GM12878 (cell line): ENCODE data around the gene FBXL22. TPM values are rescaled to one million over a fixed set of nuclear protein-coding genes. Genes with fewer than 3 reads are reported as not detected.

Experiments used
- BMI1 ChIP-seq: fragments of 450-650 bp; IDR thresholded peaks from 2 replicates; pipeline ENCODE4 v1.6.1; 2016; ENCODE audit warnings: mild to moderate bottlenecking, moderate library complexity, borderline replicate concordance
- CBFB ChIP-seq: IDR thresholded peaks from 2 replicates; pipeline ENCODE4 v1.6.1; 2016; ENCODE audit warnings: antibody characterized with exemption, low read depth
- CBX3 ChIP-seq: fragments of 200-600 bp; sonication (generic); IDR thresholded peaks from 2 replicates; pipeline ENCODE4 v1.6.1; 2016; ENCODE audit warnings: low read depth, borderline replicate concordance
- CEBPB ChIP-seq, 2 experiments: fragments of 150-350 bp in 1 of 2; IDR thresholded peaks; 2 replicates each; pipeline ENCODE4 v1.6.1; 2012 to 2014; ENCODE audit warnings: low read depth in 2 of 2, low read length in 2 of 2, borderline replicate concordance in 1 of 2, inconsistent platforms in 1 of 2
- ESRRA ChIP-seq: IDR thresholded peaks from 2 replicates; pipeline ENCODE4 v1.6.1; 2012; ENCODE audit warnings: mild to moderate bottlenecking, low read length, improper control_type of control experiment
- GABPA ChIP-seq: IDR thresholded peaks from 2 replicates; pipeline ENCODE4 v1.6.1; 2014; ENCODE audit warnings: antibody characterized with exemption, low read depth, mild to moderate bottlenecking, inconsistent platforms
- HDAC2 ChIP-seq: fragments of 200-600 bp; sonication (generic); IDR thresholded peaks from 2 replicates; pipeline ENCODE4 v1.6.1; 2017
- KDM1A ChIP-seq: fragments of 200-600 bp; sonication (generic); IDR thresholded peaks from 2 replicates; pipeline ENCODE4 v1.6.1; 2016; ENCODE audit warnings: borderline replicate concordance
- PAX5 ChIP-seq: IDR thresholded peaks from 2 replicates; pipeline ENCODE4 v1.6.1; 2011; ENCODE audit warnings: low read depth, low read length, borderline replicate concordance
- RELA ChIP-seq: fragments of 450-650 bp; IDR thresholded peaks from 2 replicates; pipeline ENCODE4 v1.8.0; 2014; ENCODE audit warnings: borderline replicate concordance; ENCODE audit not compliant: partially characterized antibody
- SUZ12 ChIP-seq: fragments of 200-600 bp; sonication (generic); IDR thresholded peaks from one replicate; pipeline ENCODE4 v1.6.1; 2018; ENCODE audit warnings: antibody characterized with exemption, mild to moderate bottlenecking; ENCODE audit not compliant: unreplicated experiment
- TARDBP ChIP-seq: IDR thresholded peaks from 2 replicates; pipeline ENCODE4 v1.6.1; 2016; ENCODE audit warnings: borderline replicate concordance
- TBL1XR1 ChIP-seq: IDR thresholded peaks from 2 replicates; pipeline ENCODE4 v1.6.1; 2012; ENCODE audit warnings: low read depth, low read length, improper control_type of control experiment
- TCF3 ChIP-seq: IDR thresholded peaks from 2 replicates; pipeline ENCODE4 v1.6.1; 2012; ENCODE audit warnings: low read depth, mild to moderate bottlenecking, low read length, borderline replicate concordance; ENCODE audit not compliant: insufficient read depth
- YBX1 ChIP-seq: fragments of 450-650 bp; IDR thresholded peaks from 2 replicates; pipeline ENCODE4 v1.6.1; 2016; ENCODE audit warnings: antibody characterized with exemption
- ZNF384 ChIP-seq: IDR thresholded peaks from 2 replicates; pipeline ENCODE4 v1.6.1; 2012; ENCODE audit warnings: low read depth, mild to moderate bottlenecking, low read length, improper control_type of control experiment, borderline replicate concordance
- polyA plus RNA-seq, 11 experiments: library from polyadenylated mRNA; depleted of rRNA in 4 of 11; unstranded in 6 of 11; stranded (reverse) in 5 of 11; fragments of >200 nt; fragmentation: Nextera tagmentation in 4 of 11; fragmentation: Illumina TruSeq in 1 of 11; extraction: Ambion mirVana in 4 of 11; extraction: Trizol in 1 of 11; gene quantifications; 1 replicate in 1 of 11; 2 replicates in 10 of 11; pipeline versions ENCODE4 v1.2.1 to v1.2.3, GENCODE V29; 2011 to 2016; ENCODE audit warnings: inconsistent platforms in 2 of 11, missing spikeins in 2 of 11, low read depth in 1 of 11
- total RNA-seq, 4 experiments: library from RNA; depleted of rRNA in 3 of 4; stranded (reverse); fragments of >200 nt in 3 of 4; fragmentation: Illumina TruSeq in 1 of 4; extraction: Trizol in 1 of 4; gene quantifications; 2 replicates each; pipeline versions ENCODE4 v1.2.1 to v1.2.3, GENCODE V29; 2013 to 2021
- TF ChIP-seq, protein P1 (sequence below): IDR thresholded peaks from 2 replicates; pipeline ENCODE4 v1.6.1; 2012; ENCODE audit warnings: improper control_type of control experiment, low read depth, low read length; ENCODE audit not compliant: insufficient replicate concordance
- TF ChIP-seq, protein P2 (sequence below): fragments of 150-350 bp; IDR thresholded peaks from 2 replicates; pipeline ENCODE4 v1.6.1; 2014; ENCODE audit warnings: mild to moderate bottlenecking, low read depth, low read length
- TF ChIP-seq, protein P3 (sequence below): fragments of 450-650 bp; IDR thresholded peaks from 2 replicates; pipeline ENCODE4 v1.6.1; 2014; ENCODE audit warnings: mild to moderate bottlenecking
- TF ChIP-seq, protein P4 (sequence below): fragments of 450-650 bp; IDR thresholded peaks from 2 replicates; pipeline ENCODE4 v1.6.1; 2017; ENCODE audit warnings: borderline replicate concordance

Gene FBXL22
- total and polyA plus RNA-seq, 10 of the 15 experiments (the other 5 are each of a cell fraction or from before 2014, with no cell fraction given): 0.05 to 2.6 (median 0.52) TPM

DNA sequence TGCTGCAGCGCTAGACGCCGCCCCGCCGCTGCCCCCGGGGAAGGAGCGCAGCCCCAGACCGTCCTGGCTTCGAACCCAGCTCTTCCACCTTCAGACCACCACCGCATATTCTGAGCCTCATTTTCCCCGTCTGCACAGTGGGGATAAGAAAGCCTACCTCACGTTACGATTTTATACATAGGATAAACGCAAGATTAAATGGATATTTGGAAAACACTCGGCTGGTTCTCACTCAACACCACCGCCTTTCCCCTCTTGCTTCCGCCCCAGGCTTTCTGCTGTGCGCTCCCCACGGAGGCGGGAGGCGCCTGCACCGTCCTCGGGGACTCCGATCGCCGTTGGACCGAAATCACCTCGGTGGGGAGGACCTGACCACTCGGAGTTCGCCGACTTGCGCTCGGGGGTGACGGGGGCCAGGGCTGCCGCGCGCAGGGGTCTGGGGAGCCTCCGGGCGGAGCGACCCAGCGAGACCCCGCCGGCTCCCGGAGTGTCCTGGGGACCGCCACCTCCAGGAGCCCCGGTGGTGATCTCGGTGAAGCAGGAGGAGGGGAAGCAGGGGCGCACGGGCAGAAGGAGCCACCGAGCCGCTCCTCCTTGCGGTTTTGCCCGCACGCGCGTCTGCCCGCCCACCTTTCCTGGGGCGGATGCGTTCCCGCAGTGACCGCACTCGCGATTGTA is 4.0 kb downstream of the FBXL22 start (continued):
- TF ChIP-seq, protein P1, sequence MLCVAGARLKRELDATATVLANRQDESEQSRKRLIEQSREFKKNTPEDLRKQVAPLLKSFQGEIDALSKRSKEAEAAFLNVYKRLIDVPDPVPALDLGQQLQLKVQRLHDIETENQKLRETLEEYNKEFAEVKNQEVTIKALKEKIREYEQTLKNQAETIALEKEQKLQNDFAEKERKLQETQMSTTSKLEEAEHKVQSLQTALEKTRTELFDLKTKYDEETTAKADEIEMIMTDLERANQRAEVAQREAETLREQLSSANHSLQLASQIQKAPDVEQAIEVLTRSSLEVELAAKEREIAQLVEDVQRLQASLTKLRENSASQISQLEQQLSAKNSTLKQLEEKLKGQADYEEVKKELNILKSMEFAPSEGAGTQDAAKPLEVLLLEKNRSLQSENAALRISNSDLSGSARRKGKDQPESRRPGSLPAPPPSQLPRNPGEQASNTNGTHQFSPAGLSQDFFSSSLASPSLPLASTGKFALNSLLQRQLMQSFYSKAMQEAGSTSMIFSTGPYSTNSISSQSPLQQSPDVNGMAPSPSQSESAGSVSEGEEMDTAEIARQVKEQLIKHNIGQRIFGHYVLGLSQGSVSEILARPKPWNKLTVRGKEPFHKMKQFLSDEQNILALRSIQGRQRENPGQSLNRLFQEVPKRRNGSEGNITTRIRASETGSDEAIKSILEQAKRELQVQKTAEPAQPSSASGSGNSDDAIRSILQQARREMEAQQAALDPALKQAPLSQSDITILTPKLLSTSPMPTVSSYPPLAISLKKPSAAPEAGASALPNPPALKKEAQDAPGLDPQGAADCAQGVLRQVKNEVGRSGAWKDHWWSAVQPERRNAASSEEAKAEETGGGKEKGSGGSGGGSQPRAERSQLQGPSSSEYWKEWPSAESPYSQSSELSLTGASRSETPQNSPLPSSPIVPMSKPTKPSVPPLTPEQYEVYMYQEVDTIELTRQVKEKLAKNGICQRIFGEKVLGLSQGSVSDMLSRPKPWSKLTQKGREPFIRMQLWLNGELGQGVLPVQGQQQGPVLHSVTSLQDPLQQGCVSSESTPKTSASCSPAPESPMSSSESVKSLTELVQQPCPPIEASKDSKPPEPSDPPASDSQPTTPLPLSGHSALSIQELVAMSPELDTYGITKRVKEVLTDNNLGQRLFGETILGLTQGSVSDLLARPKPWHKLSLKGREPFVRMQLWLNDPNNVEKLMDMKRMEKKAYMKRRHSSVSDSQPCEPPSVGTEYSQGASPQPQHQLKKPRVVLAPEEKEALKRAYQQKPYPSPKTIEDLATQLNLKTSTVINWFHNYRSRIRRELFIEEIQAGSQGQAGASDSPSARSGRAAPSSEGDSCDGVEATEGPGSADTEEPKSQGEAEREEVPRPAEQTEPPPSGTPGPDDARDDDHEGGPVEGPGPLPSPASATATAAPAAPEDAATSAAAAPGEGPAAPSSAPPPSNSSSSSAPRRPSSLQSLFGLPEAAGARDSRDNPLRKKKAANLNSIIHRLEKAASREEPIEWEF: no peak
- TF ChIP-seq, protein P2, sequence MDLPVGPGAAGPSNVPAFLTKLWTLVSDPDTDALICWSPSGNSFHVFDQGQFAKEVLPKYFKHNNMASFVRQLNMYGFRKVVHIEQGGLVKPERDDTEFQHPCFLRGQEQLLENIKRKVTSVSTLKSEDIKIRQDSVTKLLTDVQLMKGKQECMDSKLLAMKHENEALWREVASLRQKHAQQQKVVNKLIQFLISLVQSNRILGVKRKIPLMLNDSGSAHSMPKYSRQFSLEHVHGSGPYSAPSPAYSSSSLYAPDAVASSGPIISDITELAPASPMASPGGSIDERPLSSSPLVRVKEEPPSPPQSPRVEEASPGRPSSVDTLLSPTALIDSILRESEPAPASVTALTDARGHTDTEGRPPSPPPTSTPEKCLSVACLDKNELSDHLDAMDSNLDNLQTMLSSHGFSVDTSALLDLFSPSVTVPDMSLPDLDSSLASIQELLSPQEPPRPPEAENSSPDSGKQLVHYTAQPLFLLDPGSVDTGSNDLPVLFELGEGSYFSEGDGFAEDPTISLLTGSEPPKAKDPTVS: no peak
- TF ChIP-seq TARDBP (no peak), RELA (no peak), CBFB (peak; percentile 88), SUZ12 (no peak), GABPA (no peak), ZNF384 (no peak), TCF3 (no peak), ESRRA (no peak), CBX3 (no peak), KDM1A (no peak), YBX1 (no peak), CEBPB (IDR thresholded peaks at IDR 0.05; ENCODE audit: borderline replicate concordance in 1 of 2, low read depth in 2 of 2, low read length in 2 of 2) (no peak), TBL1XR1 (no peak), BMI1 (no peak), HDAC2 (no peak), PAX5 (no peak; the same call in 1 of the 2 replicates)
- TF ChIP-seq, protein P3, sequence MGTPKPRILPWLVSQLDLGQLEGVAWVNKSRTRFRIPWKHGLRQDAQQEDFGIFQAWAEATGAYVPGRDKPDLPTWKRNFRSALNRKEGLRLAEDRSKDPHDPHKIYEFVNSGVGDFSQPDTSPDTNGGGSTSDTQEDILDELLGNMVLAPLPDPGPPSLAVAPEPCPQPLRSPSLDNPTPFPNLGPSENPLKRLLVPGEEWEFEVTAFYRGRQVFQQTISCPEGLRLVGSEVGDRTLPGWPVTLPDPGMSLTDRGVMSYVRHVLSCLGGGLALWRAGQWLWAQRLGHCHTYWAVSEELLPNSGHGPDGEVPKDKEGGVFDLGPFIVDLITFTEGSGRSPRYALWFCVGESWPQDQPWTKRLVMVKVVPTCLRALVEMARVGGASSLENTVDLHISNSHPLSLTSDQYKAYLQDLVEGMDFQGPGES: no peak
- TF ChIP-seq, protein P4, sequence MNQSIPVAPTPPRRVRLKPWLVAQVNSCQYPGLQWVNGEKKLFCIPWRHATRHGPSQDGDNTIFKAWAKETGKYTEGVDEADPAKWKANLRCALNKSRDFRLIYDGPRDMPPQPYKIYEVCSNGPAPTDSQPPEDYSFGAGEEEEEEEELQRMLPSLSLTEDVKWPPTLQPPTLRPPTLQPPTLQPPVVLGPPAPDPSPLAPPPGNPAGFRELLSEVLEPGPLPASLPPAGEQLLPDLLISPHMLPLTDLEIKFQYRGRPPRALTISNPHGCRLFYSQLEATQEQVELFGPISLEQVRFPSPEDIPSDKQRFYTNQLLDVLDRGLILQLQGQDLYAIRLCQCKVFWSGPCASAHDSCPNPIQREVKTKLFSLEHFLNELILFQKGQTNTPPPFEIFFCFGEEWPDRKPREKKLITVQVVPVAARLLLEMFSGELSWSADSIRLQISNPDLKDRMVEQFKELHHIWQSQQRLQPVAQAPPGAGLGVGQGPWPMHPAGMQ: peak; percentile 74; the same call in 1 of the 2 replicates
